HepG2 (cell line): ENCODE data around the gene WDR20. TPM values are rescaled to one million over a fixed set of nuclear protein-coding genes. Genes with fewer than 3 reads are reported as not detected.

Source experiments
- ATAC-seq: fragments of 200-7000 bp; cut with Tn5 transposase; 3 replicates; pipeline ENCODE4 v1.9.1; 2020; ENCODE audit warnings: mild to moderate bottlenecking, moderate library complexity
- BruUV-seq: library from RNA; stranded (reverse); fragments of 400-500 nt; replicated peaks from 2 replicates; lab custom pipeline; 2021; lab: Mats Ljungman, UMichigan
- CTCF ChIA-PET: fragments of 300-600 bp; formaldehyde crosslinking; extraction: SDS; loops from one replicate; lab custom pipeline; 2021; ENCODE audit warnings: low total read pairs, inconsistent platforms, low intra/inter-chr PET ratio; lab: Yijun Ruan, JAX
- POLR2A ChIA-PET: fragments of 350-600 bp; sonication (Branson Sonifier 250); formaldehyde crosslinking; loops from one replicate; lab custom pipeline; 2020; ENCODE audit warnings: antibody characterized with exemption, inconsistent platforms; lab: Yijun Ruan, JAX
- DNase-seq: peaks from one replicate; pipeline ENCODE4 v3.0.0-alpha.2; 2015; ENCODE audit warnings: low spot score
- FAIRE-seq: peaks from 3 replicates; lab custom pipeline; 2011; peaks lifted over from hg19 to GRCh38; lab: Jason Lieb, UNC
- H2AFZ ChIP-seq: one replicate; pipeline ENCODE4 v1.6.1; 2011; ENCODE audit warnings: low read length, inconsistent platforms
- H3K27ac ChIP-seq: fragments of 300-600 bp; 3 replicates; pipeline ENCODE4 v1.8.0; 2011; ENCODE audit warnings: mixed run types, mild to moderate bottlenecking, mixed read lengths, low read length, inconsistent platforms; ENCODE audit not compliant: insufficient read depth; ENCODE audit errors: extremely low read length
- H3K27me3 ChIP-seq, 2 experiments: fragments of 200-600 bp in 1 of 2; 2 replicates in 1 of 2; 3 replicates in 1 of 2; pipeline versions ENCODE4 v1.6.0 to v1.8.0; 2011; ENCODE audit warnings: low read length in 2 of 2, mild to moderate bottlenecking in 2 of 2, moderate library complexity in 2 of 2, inconsistent platforms in 1 of 2; ENCODE audit not compliant: insufficient read depth in 2 of 2, control insufficient read depth in 1 of 2
- H3K36me3 ChIP-seq, 2 experiments: fragments of 200-600 bp in 1 of 2; replicated peaks in 1 of 2; 2 replicates in 1 of 2; 3 replicates in 1 of 2; pipeline versions ENCODE4 v1.5.1 to v1.8.0; 2011; ENCODE audit warnings: low read length in 2 of 2, inconsistent platforms in 1 of 2; ENCODE audit not compliant: insufficient read depth in 2 of 2, control insufficient read depth in 1 of 2
- H3K4me1 ChIP-seq: 2 replicates; pipeline ENCODE4 v1.5.1; 2012; ENCODE audit warnings: low read length, inconsistent platforms; ENCODE audit not compliant: insufficient read depth
- H3K4me2 ChIP-seq: 2 replicates; pipeline ENCODE4 v1.6.0; 2011; ENCODE audit warnings: low read depth, low read length, inconsistent platforms
- H3K4me3 ChIP-seq, 3 experiments: fragments of 200-600 bp in 1 of 3; sonication (generic), shearing (Covaris generic) in 1 of 3; replicated peaks in 1 of 3; 2 replicates each; pipeline ENCODE4 v1.5.1; 2011 to 2016; ENCODE audit warnings: low read length in 3 of 3, inconsistent platforms in 2 of 3, low read depth in 2 of 3, mild to moderate bottlenecking in 2 of 3, control low read depth in 1 of 3, mixed read lengths in 1 of 3; ENCODE audit not compliant: insufficient read depth in 1 of 3
- H3K79me2 ChIP-seq: one replicate; pipeline ENCODE4 v1.6.1; 2011; ENCODE audit warnings: low read length, inconsistent platforms; ENCODE audit not compliant: insufficient read depth
- H3K9ac ChIP-seq: 2 replicates; pipeline ENCODE4 v1.6.0; 2011; ENCODE audit warnings: mild to moderate bottlenecking, low read depth, low read length, inconsistent platforms; ENCODE audit not compliant: insufficient read depth
- H3K9me3 ChIP-seq: 2 replicates; pipeline ENCODE4 v1.5.1; 2012; ENCODE audit warnings: mild to moderate bottlenecking, low read length
- H4K20me1 ChIP-seq: 2 replicates; pipeline ENCODE4 v1.6.0; 2011; ENCODE audit warnings: inconsistent platforms, mild to moderate bottlenecking, low read length, moderate library complexity; ENCODE audit not compliant: insufficient read depth
- FOXJ3 ChIP-seq: sonication (generic); formaldehyde crosslinking; IDR thresholded peaks from 2 replicates; pipeline ENCODE4 v1.4.0; 2020; ENCODE audit warnings: missing genetic modification reagents, mild to moderate bottlenecking, borderline replicate concordance
- GATA4 ChIP-seq: sonication (generic); IDR thresholded peaks from 2 replicates; pipeline ENCODE4 v1.6.1; 2016; ENCODE audit warnings: antibody characterized with exemption, low read depth, borderline replicate concordance
- GTF2F1 ChIP-seq: fragments of 150-350 bp; IDR thresholded peaks from 2 replicates; pipeline ENCODE4 v1.6.1; 2014; ENCODE audit warnings: low read length
- IRX3 ChIP-seq: sonication (generic); formaldehyde crosslinking; IDR thresholded peaks from 2 replicates; pipeline ENCODE4 v1.8.1; 2023; ENCODE audit warnings: mild to moderate bottlenecking, low read depth, missing genetic modification reagents, borderline replicate concordance
- KDM2A ChIP-seq: sonication (generic); formaldehyde crosslinking; IDR thresholded peaks from 2 replicates; pipeline ENCODE4 v1.4.0; 2020; ENCODE audit warnings: low read depth, missing genetic modification reagents, borderline replicate concordance
- KLF12 ChIP-seq: sonication (generic); formaldehyde crosslinking; IDR thresholded peaks from 2 replicates; pipeline ENCODE4 v1.4.0; 2020; ENCODE audit warnings: missing genetic modification reagents, borderline replicate concordance
- NR1H2 ChIP-seq: sonication (generic); formaldehyde crosslinking; IDR thresholded peaks from 2 replicates; pipeline ENCODE4 v1.8.1; 2022; ENCODE audit warnings: low read depth, missing genetic modification reagents, borderline replicate concordance
- RARG ChIP-seq: sonication (generic); formaldehyde crosslinking; IDR thresholded peaks from 2 replicates; pipeline ENCODE4 v1.4.0; 2020; ENCODE audit warnings: low read depth, mild to moderate bottlenecking, missing genetic modification reagents
- SNAI1 ChIP-seq: sonication (generic); formaldehyde crosslinking; IDR thresholded peaks from 2 replicates; pipeline ENCODE4 v1.5.0; 2020; ENCODE audit warnings: mild to moderate bottlenecking, missing genetic modification reagents, borderline replicate concordance
- ZNF180 ChIP-seq: sonication (generic); formaldehyde crosslinking; IDR thresholded peaks from 2 replicates; pipeline ENCODE4 v1.4.0; 2020; ENCODE audit warnings: low read depth, missing genetic modification reagents, borderline replicate concordance
- ZNF234 ChIP-seq: sonication (generic); formaldehyde crosslinking; conservative IDR thresholded peaks from 2 replicates; pipeline ENCODE4 v1.5.1; 2020; ENCODE audit warnings: mild to moderate bottlenecking, missing genetic modification reagents
- ZSCAN22 ChIP-seq: sonication (generic); formaldehyde crosslinking; IDR thresholded peaks from 2 replicates; pipeline ENCODE4 v1.4.0; 2020; ENCODE audit warnings: mild to moderate bottlenecking, missing genetic modification reagents
- WGBS: methylation state at CpG from one replicate; pipeline ENCODE4 v1.1.6; 2017; ENCODE audit warnings: low lambda C conversion rate; 5-methylcytosine and 5-hydroxymethylcytosine counted together
- in situ Hi-C: cut with HindIII; loops from 2 replicates; pipeline ENCODE4 v1.10.0; 2017; ENCODE audit warnings: low pct_unique_long_range_greater_than_20kb; ENCODE audit not compliant: extremely low pct_ligation_motif_present
- intact Hi-C: fragments of 100-400 bp; cut with micrococcal nuclease; formaldehyde crosslinking; loops from one replicate; pipeline ENCODE4 v1.10.0; 2022; ENCODE audit not compliant: unreplicated experiment
- polyA plus RNA-seq, 8 experiments: library from polyadenylated mRNA; depleted of rRNA in 3 of 8; stranded (reverse) in 7 of 8; unstranded in 1 of 8; fragments of >200 nt; fragmentation: Illumina TruSeq in 4 of 8; extraction: Trizol in 4 of 8; gene quantifications; 2 replicates each; pipeline versions ENCODE4 v1.2.1 to v1.2.3, GENCODE V29; 2011 to 2016; ENCODE audit warnings: low read depth in 4 of 8, missing spikeins in 1 of 8, mixed read lengths in 1 of 8; ENCODE audit not compliant: insufficient read depth in 1 of 8
- total RNA-seq, 5 experiments: library from RNA; depleted of rRNA; stranded (reverse); fragments of >200 nt; fragmentation: Illumina TruSeq; extraction: Trizol; gene quantifications; 2 replicates each; pipeline ENCODE4 v1.2.3, GENCODE V29; 2016; ENCODE audit warnings: low read depth in 1 of 5
- TF ChIP-seq, protein P1 (sequence below): sonication (generic); formaldehyde crosslinking; IDR thresholded peaks from 2 replicates; pipeline ENCODE4 v1.8.1; 2023; ENCODE audit warnings: mild to moderate bottlenecking, moderate library complexity, missing genetic modification reagents

WDR20 gene
- total and polyA plus RNA-seq, 2 of the 13 experiments (the other 11 are each of a cell fraction or from before 2014, with no cell fraction given), result 10.4 to 23.2 TPM

DNA sequence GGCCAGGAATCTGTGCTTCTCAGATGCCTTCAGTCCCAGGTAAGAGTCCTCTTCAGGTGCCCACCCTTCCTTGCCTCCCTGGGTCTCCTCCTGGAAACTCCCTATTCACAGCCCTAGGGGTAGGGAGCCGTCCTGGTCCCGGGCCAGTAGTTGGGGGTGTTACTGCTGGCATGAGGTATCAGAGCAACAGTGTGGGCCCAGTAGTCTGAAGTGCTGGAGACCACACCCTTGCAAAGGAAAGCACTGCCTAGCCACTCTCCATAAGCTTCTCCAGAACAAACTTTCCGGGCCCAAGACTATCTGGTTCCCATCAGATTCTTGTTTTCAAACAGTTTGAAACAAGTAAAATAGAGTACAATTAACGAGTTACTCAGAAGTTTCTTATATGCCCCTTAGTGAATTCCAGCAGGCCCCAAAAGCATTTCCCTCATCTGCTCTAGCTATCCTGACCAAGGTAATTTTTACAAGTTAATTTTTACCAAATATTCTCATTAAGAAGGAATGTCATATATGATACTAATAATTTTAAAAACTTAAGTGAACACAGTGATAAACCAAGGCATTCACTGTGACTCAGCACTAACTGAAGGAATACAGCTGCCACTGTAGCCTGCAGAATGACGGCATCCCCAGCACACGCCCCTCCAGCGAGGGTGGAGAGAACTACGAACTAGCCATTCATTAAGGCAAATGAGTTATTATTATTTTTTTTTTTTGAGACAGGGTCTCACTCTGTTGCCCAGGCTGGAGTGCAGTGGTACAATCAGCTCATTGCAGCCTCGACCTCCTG lies 115.9 kb downstream of the WDR20 start:
- H4K20me1 ChIP-seq, result no peaks in the 10 kb centered on the region
- H3K4me2 ChIP-seq, result no peak overlapping the region
- no peak overlapping the region for H3K4me3 ChIP-seq
- in situ Hi-C loops, result no loop called here
- ATAC-seq, result no peak
- 79% methylated on average over 9 of the region's 9 CpGs for WGBS
- no peaks in the 10 kb centered on the region for H3K9me3 ChIP-seq
- H3K27ac ChIP-seq, result no peak overlapping the region
- no peaks in the 10 kb centered on the region for H3K36me3 ChIP-seq
- H3K79me2 ChIP-seq, result no peaks in the 10 kb centered on the region
- DNase-seq, result no peak
- H3K4me1 ChIP-seq, result no peaks in the 10 kb centered on the region
- FAIRE-seq, result no peak
- H2AFZ ChIP-seq, result no peak overlapping the region
- TF ChIP-seq GTF2F1, result no peak
- TF ChIP-seq KDM2A, result no peak
- no peak for TF ChIP-seq SNAI1 (CRISPR knock-in tag)
- TF ChIP-seq IRX3 (CRISPR knock-in tag), result no peak
- TF ChIP-seq, protein P1, sequence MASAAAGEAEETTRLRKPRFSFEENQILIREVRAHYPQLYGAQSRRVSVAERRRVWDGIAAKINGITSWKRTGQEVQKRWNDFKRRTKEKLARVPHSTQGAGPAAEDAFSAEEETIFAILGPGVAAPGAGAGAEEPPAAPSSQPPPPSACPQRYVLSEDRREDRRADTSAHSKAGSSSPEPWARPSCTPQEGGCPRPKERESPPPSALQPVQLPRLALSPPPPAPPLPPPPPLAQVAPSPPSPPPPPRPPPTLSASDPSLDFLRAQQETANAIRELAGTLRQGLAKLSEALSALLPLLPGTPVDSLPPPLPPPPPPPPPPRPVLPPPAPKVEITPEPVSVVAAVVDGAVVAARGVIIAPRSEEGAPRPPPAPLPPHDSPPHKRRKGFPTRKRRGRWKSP (CRISPR knock-in tag), result no peak
- no peak for TF ChIP-seq ZNF180 (CRISPR knock-in tag)
- TF ChIP-seq FOXJ3 (CRISPR knock-in tag), result no peak
- no peak for TF ChIP-seq RARG
- no peak for TF ChIP-seq ZSCAN22 (CRISPR knock-in tag)
- TF ChIP-seq NR1H2 (CRISPR knock-in tag), result no peak
- no peak for TF ChIP-seq GATA4
- no peak for TF ChIP-seq ZNF234
- no peak for TF ChIP-seq KLF12 (CRISPR knock-in tag)
- TF ChIP-seq, all 625 proteins: peak for 0
- ChIA-PET POLR2A (no interaction called here), CTCF (no interaction called here)
- intact Hi-C loops, result no loop called here
- Histone ChIP-seq H3K9ac (no peak overlapping the region), H3K27me3 (no peaks in the 10 kb centered on the region)
- no TSS peak for BruUV-seq
